ENCODE data around the gene YARS1.
"Not testable (repeated sequence)": the region's sequence is repeated elsewhere in the genome, so short reads cannot be mapped to it uniquely, and the experiment has no call there.

GRCh38 chr1:32789356-32789755 is 27.8 kb downstream of the YARS1 start:
- TF ChIP-seq, protein P1, sequence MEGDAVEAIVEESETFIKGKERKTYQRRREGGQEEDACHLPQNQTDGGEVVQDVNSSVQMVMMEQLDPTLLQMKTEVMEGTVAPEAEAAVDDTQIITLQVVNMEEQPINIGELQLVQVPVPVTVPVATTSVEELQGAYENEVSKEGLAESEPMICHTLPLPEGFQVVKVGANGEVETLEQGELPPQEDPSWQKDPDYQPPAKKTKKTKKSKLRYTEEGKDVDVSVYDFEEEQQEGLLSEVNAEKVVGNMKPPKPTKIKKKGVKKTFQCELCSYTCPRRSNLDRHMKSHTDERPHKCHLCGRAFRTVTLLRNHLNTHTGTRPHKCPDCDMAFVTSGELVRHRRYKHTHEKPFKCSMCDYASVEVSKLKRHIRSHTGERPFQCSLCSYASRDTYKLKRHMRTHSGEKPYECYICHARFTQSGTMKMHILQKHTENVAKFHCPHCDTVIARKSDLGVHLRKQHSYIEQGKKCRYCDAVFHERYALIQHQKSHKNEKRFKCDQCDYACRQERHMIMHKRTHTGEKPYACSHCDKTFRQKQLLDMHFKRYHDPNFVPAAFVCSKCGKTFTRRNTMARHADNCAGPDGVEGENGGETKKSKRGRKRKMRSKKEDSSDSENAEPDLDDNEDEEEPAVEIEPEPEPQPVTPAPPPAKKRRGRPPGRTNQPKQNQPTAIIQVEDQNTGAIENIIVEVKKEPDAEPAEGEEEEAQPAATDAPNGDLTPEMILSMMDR (conservative IDR thresholded peaks at IDR 0.05 in 1 of 2, IDR thresholded peaks at IDR 0.05 in 1 of 2; ENCODE audit: low read depth in 1 of 2, low read length in 2 of 2) = not testable (repeated sequence)
- not testable (repeated sequence) for TF ChIP-seq EZH2 (IDR thresholded peaks at IDR 0.05; ENCODE audit: low read length, missing control alignments)

All from fibroblast of lung (primary cell).